Measurements from ENCODE around the gene SHISA6.

SHISA6 gene

GRCh38 chr17:11363565-11364117 lies 122.6 kb downstream of the SHISA6 start:
- no peak for DNase-seq

DNA sequence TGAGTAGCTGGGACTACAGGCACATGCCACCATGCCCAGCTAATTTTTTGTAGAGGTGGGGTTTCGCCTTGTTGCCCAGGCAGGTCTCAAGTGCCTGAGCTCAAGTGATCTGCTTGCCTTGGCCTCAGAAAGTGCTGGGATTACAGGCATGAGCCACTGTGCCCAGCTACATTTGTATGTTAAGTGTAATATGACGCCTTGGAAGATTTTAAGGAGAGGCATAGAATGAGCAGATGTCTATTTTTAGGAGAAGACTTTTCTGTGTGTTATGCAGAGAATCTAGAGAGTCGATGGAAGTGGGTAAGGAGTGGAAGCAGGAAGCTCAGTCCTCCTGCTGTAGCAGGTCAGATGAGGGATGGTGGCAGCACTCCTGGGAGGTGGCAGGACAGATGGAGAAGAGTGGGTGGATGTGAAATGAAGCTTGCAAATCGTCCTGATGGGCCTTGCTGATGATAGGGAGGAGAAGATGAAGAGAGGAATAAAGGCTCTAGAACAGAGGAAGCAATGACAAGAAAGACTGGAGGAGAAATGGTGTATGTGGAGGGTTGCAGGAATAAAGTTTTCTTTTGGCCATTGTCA lies 125.3 kb downstream of the SHISA6 start:
- no peak for DNase-seq

GRCh38 chr17:11369575-11369974 lies 128.6 kb downstream of the SHISA6 start:
- DNase-seq, result no peak

- no peak for DNase-seq
Measured at GRCh38 chr17:11372692-11373091, 131.7 kb downstream of the SHISA6 start.

DNA sequence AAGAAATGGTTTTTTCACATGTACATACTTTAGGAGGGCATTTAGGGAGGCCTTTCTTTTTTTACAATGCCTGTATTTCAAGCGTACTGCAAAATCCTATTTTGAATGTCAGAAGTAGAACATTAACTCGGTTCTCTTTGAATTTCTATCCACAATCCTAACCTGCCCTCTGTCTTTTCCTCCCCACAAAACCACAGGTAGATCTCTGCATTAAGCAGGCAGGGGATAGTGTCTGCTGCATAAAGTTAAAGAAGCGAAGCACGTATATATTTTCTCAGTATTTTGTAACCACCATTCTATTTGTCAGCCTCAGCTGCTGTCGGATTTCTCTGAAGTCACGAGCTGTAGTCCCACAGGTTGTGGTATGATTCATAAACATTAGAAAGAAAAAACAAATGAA lies 137.5 kb downstream of the SHISA6 start:
- DNase-seq, result no peak

- no peak for DNase-seq
Measured at GRCh38 chr17:11380761-11381160, 139.7 kb downstream of the SHISA6 start.

- no peak for DNase-seq
Measured at GRCh38 chr17:11383157-11383556, 142.1 kb downstream of the SHISA6 start.

- DNase-seq, result no peak
Measured at GRCh38 chr17:11384131-11384530, 143.1 kb downstream of the SHISA6 start.

DNA sequence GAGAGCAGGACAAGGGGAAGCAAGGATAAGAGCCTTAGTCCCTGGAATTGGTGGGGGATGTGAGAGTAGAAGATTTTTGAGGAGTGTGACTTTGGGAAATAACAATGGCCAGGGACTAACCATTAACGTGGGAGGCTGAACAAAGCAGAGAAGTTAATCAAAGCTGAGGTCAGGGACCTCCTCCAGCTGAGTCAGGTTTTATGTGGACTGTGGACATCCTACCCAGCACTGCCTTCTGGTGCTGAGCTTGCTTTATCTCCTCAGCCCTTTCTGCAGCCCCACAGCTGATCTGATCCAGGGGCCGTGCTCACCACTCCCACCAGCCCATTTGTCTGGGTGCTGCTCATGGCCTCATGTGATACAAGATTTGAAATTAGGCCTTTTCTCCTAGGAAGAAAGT lies 146.6 kb downstream of the SHISA6 start:
- DNase-seq, result no peak

DNA sequence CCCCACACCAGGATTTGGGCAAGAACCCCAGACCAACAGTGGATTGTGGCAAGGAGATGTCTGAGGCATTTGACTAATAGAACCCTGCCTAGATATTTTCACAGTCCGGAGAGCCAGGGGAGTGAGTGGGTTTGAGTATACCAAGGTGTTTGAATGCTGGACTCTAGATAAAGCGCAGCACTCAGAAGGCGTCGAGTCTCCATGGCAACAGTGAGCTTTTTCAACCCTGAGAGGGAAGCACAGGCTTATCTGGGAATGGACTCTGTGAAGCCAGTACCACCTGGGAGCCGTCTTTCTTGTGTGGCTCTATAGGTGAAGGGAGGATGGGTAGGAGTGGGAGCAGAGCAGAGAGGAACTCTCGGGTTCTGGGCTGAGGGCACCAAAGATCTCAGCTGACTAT lies 147.0 kb downstream of the SHISA6 start:
- no peak for DNase-seq

DNA sequence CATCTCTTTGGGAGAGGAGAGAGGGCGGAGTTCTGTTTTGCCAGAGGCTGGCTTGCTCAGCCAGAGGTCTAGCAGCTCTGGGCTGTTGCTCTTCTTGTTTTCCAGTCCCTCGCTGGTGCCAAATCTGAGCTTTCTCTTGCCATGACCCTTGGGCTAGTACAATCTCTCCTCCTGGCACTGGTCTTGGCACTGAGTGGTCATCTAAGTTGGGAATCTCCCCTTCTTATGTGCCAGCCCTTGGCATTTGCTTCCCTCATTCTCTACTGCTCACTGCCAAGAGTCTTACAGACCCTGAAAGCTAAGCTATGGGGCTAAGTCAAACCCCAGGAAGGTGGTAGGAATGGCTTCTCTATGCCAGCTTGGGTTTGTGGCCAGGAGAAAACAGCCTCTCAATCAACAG lies 148.6 kb downstream of the SHISA6 start:
- DNase-seq, result no peak

- no peak for DNase-seq
Measured at GRCh38 chr17:11391134-11391533, 150.1 kb downstream of the SHISA6 start.

- DNase-seq, result no peak
Measured at GRCh38 chr17:11404431-11405276, 163.6 kb downstream of the SHISA6 start.

DNA sequence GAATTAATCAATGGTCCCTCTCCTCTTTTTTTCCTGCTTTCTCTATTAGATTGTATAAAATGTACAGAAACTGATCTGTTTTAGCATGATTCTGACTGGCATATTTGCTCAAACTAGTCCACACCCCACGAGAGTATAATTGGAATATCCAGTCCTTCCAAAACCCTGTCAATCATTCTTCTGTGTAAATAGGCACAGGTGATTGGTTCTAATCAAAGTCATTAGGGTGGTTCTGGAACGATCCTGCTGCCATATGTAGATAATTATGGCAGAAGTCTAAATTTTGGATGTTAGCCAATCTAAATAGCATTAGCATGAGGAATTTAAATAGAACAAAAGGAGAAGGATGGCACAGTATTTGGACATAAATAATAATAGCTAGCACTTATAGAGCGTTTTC lies 165.7 kb downstream of the SHISA6 start:
- no peak for DNase-seq

- no peak for DNase-seq
Measured at GRCh38 chr17:11412654-11413053, 171.6 kb downstream of the SHISA6 start.

DNA sequence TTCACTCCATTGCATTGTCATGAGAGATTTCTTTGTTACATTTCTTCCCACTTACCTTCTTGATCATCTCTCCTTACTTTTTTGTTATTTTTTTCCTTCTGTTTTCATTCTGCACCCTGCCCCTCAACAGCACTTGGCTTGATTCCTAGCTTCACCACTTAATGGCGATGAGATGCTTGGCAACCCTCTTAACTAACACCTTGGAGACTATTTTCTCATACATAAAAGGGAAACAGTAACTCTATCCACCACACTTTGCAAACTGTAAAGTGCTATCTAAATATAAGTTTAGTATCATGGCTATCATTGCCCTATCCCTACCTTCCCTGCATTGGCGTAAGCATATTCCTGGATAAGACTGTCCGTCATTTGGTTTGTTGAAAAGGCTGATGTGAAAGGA lies 177.3 kb downstream of the SHISA6 start:
- DNase-seq, result no peak

- no peak for DNase-seq
Measured at GRCh38 chr17:11430751-11431150, 189.7 kb downstream of the SHISA6 start.

- DNase-seq, result no peak
Measured at GRCh38 chr17:11438673-11439072, 197.7 kb downstream of the SHISA6 start.

GRCh38 chr17:11441004-11441403 lies 200.0 kb downstream of the SHISA6 start:
- DNase-seq, result no peak

- DNase-seq, result no peak
Measured at GRCh38 chr17:11446316-11446715, 205.3 kb downstream of the SHISA6 start.

DNA sequence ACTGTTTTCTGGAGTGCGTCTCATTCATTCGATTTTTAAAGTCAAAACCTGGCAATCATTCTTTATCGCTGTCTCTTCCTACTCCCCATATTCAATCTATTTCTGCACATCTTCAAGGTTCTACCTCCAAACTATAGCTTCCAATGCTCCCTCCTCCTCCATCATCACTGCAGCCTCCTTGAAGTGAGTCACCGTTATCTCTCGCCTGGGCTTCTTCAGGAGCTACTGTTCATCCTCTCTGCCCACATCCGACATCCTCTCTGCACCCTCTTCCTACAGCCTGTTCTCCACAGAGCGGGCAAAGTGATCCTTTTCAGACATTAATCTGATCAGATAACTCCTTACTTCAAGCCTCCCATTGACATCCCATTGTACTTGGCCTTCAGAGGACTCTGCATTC lies 213.1 kb downstream of the SHISA6 start:
- no peak for DNase-seq

GRCh38 chr17:11458279-11458678 lies 217.3 kb downstream of the SHISA6 start:
- no peak for DNase-seq

DNA sequence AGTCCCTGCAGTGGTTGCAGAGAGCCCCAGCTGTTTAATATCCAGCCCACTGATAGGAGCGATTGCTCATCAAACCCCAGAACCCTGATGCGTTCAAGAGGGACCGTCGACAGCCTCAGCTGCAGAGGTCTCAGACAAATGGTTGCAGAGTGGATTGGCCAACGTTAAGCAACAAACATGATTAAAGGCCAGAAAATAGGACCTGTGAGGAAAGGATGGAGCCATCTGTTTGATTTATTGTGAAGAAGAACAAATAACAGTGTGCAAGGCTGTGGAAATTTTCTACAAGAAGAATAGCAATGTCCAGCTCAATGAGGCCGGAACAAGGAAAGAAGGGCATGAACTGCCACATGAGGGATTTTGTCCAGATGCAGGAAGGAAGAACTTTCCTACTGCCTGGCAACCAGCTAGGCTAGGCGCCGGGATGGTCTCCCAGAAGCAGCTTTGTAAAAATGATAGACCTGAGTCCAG lies 218.9 kb downstream of the SHISA6 start:
- DNase-seq, result no peak

DNA sequence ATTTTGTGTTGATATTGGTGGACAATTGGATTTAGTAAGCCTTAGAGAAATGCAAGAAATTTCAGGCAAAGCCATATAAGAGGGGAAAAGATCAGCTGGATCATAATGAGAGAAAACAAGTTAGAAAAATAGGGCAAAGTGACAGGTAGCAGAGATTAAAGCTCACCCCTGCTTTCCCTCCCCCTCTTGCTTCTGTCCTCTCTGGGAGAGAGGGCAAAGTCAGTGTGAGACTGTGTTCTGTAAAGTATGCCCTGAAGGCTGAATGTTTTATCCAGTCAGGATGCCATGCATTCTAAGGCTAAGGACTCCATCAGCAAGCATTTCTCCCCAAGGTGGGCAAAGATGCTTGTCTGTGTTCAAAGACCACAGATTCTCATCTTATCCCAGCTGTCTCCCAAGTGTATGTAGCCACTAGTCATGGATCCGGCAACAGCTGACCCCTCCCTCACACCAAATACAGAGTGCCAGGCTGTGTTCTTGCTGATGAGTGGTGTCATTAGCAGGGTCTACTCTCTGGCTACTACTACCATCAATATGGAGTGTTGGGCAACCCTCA lies 221.1 kb downstream of the SHISA6 start:
- no peak for DNase-seq
